Brain microvascular endothelial cell (primary cell): ENCODE measurements around the gene TFCP2L1.

Experiments
- DNase-seq: peaks from one replicate; pipeline ENCODE4 v3.0.0-alpha.2; 2020
- H3K27ac ChIP-seq: fragments of 250-450 bp; sonication (Bioruptor Pico); 2 replicates; pipeline ENCODE4 v1.5.1; 2020; ENCODE audit warnings: mild to moderate bottlenecking, moderate library complexity
- H3K27me3 ChIP-seq: fragments of 250-450 bp; sonication (Bioruptor Pico); replicated peaks from 2 replicates; pipeline ENCODE4 v1.5.1; 2020; ENCODE audit warnings: mild to moderate bottlenecking
- H3K36me3 ChIP-seq: fragments of 250-450 bp; sonication (Bioruptor Pico); replicated peaks from 2 replicates; pipeline ENCODE4 v1.5.1; 2020; ENCODE audit warnings: mild to moderate bottlenecking
- H3K4me3 ChIP-seq: 2 replicates; pipeline ENCODE4 v1.5.1; 2011; ENCODE audit warnings: low read depth, mild to moderate bottlenecking, control low read depth, low read length, moderate library complexity
- in situ Hi-C: cut with HindIII; loops from 2 replicates; pipeline ENCODE4 v1.10.0; 2017; ENCODE audit warnings: low sequenced_read_pairs, low pct_ligation_motif_present
- TF ChIP-seq, protein P1 (sequence below): IDR thresholded peaks from 2 replicates; pipeline ENCODE4 v1.5.1; 2011; ENCODE audit warnings: low read depth, mild to moderate bottlenecking, moderate library complexity, low read length, control low read depth, inconsistent platforms; ENCODE audit errors: missing control alignments

Gene TFCP2L1

GRCh38 chr2:121207494-121207893 lies 77.5 kb downstream of the TFCP2L1 start:
- no peak overlapping the region for H3K4me3 ChIP-seq
- H3K27ac ChIP-seq, result no peak overlapping the region
- H3K27me3 ChIP-seq, result no peaks in the 10 kb centered on the region
- in situ Hi-C loops, result no loop called here
- DNase-seq, result no peak
- TF ChIP-seq, protein P1, sequence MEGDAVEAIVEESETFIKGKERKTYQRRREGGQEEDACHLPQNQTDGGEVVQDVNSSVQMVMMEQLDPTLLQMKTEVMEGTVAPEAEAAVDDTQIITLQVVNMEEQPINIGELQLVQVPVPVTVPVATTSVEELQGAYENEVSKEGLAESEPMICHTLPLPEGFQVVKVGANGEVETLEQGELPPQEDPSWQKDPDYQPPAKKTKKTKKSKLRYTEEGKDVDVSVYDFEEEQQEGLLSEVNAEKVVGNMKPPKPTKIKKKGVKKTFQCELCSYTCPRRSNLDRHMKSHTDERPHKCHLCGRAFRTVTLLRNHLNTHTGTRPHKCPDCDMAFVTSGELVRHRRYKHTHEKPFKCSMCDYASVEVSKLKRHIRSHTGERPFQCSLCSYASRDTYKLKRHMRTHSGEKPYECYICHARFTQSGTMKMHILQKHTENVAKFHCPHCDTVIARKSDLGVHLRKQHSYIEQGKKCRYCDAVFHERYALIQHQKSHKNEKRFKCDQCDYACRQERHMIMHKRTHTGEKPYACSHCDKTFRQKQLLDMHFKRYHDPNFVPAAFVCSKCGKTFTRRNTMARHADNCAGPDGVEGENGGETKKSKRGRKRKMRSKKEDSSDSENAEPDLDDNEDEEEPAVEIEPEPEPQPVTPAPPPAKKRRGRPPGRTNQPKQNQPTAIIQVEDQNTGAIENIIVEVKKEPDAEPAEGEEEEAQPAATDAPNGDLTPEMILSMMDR, result no peak
- H3K36me3 ChIP-seq, result no peaks in the 10 kb centered on the region

DNA sequence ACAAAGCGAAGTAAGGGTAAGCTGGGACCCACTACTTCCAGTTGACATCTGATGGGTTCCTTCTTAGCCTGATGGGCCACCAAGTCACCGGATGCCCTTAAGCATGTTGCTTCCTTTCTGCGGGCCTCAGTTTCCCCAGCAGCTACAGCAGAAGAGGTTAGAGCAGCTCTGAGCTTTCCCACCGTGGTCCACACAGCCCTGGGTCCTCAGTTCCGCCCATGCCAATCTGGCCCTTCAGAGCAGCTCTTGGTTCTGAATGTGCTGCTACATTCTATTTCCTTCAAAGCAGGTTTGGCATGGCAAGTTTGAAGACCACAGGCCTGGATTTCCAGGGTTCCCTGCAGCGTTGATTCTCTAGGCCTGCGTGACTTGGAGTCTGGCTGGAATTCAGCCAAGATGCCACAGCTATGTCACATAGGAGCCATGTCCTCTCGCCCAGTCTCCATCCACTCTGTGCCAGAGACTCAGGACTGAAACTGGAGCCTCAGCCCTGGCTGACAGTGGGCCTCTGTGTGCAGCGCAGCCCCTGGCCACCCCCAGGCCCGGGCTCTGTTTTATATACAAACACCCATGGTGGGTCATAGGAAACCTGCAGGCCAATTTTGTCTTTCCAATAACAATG lies 79.6 kb downstream of the TFCP2L1 start:
- DNase-seq, result peak; percentile 49
- Histone ChIP-seq H3K4me3 (no peak overlapping the region), H3K27me3 (no peaks in the 10 kb centered on the region), H3K27ac (no peak overlapping the region), H3K36me3 (no peaks in the 10 kb centered on the region)
- in situ Hi-C loops, result no loop called here
- TF ChIP-seq, protein P1, result no peak

DNA sequence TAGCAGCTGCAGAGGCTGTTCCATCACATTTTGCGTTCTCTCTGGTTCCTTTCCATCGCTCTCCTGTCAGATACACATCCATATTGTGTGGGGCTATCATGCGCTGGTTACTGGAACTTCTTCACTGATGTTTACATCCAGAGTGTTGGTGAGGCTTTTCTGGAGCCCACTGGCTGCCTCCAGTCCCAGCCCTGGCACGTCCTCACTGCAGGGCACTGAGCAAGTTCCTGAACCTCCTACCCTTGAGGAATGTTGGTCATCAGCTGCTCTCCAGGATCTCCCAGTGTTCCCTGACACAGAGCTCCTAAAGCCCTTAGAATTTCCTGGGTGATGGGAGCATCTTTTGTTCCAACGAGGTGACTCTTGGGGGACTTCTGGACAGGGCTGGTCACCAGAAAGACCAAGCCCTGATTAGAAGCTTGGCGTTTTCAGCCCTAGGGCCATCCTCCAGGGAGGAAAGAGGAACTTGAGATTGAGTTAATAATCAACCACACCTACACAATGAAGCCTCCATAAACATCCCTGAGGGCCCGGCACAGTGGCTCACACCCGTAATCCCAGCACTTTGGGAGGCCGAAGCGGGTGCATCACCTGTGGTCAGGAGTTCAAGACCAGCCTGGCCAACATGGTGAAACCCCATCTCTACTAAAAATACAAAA lies 81.3 kb downstream of the TFCP2L1 start:
- TF ChIP-seq, protein P1, result no peak
- H3K36me3 ChIP-seq, result no peaks in the 10 kb centered on the region
- no peak for DNase-seq
- H3K4me3 ChIP-seq, result no peak overlapping the region
- no peaks in the 10 kb centered on the region for H3K27me3 ChIP-seq
- in situ Hi-C loops, result no loop called here
- no peak overlapping the region for H3K27ac ChIP-seq

DNA sequence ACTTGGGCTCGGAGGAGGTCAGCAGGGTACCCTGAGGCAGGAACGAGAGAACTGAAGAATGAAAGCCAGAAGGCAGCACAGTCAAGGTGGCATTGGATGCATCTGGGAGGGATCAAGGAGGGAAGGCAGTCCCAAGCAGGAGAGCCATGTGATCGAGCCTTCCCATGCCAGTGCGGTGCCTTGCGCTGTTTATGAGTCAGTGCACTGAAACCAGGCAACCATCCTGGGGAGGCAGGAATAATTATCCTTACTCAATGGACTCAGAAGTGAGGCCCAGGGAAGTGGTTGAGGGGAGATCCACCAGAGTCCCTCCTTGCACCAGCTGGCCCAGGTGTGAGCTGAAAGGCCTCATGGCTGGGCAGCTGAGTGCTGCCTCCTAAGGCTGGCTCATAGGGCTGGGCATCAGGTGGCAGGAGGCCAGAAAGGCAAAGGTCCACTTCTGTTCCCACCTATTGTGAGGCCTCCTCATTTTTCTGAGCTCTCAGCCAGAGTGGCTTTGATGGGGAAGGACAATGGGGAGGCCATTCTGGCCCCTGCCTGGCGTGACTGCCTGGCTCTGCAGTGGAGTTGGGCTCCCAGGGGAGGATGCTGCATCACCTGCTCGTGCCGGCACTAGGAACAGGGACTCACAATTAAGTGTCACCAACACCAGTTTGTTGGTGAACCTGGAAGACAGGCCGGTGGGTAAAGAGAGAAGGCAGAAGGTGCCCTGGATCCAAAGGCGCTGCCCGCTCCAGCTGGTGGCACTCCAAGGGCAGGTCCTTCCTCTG lies 82.3 kb downstream of the TFCP2L1 start:
- DNase-seq, result no peak
- H3K4me3 ChIP-seq, result no peak overlapping the region
- no peak overlapping the region for H3K27ac ChIP-seq
- no peaks in the 10 kb centered on the region for H3K27me3 ChIP-seq
- TF ChIP-seq, protein P1, result no peak
- no peaks in the 10 kb centered on the region for H3K36me3 ChIP-seq
- in situ Hi-C loops, result no loop called here

- TF ChIP-seq, protein P1, result no peak
- in situ Hi-C loops, result no loop called here
- no peaks in the 10 kb centered on the region for H3K36me3 ChIP-seq
- H3K4me3 ChIP-seq, result no peak overlapping the region
- H3K27ac ChIP-seq, result no peak overlapping the region
- no peak for DNase-seq
- H3K27me3 ChIP-seq, result no peaks in the 10 kb centered on the region
Measured at GRCh38 chr2:121201796-121202195, 83.2 kb downstream of the TFCP2L1 start.
